ENCODE results near the gene AGBL4.
"Not testable (repeated sequence)": the region's sequence is repeated elsewhere in the genome, so short reads cannot be mapped to it uniquely, and the experiment has no call there.

The AGBL4 gene

GRCh38 chr1:50023292-50024159 is at the start of gene AGBL4:
Gene AGBL4 (minus strand): TSS chr1:50023954.
- DNase-seq (ENCODE audit: low read depth, low spot score): no peak

- no peak for DNase-seq (ENCODE audit: low read depth, low spot score)
These were observed 43.1 kb upstream of the AGBL4 start for GRCh38 chr1:50066806-50067205.

GRCh38 chr1:50060279-50060678 is 36.5 kb upstream of the AGBL4 start:
- no peak for DNase-seq (ENCODE audit: low read depth, low spot score)

- DNase-seq (ENCODE audit: low read depth, low spot score): no peak
These were observed 25.0 kb upstream of the AGBL4 start for GRCh38 chr1:50048791-50049190.

GRCh38 chr1:50047916-50048694 is 24.4 kb upstream of the AGBL4 start:
- DNase-seq (ENCODE audit: low read depth, low spot score): no peak

GRCh38 chr1:50038237-50038809 is 14.6 kb upstream of the AGBL4 start:
- no peak for DNase-seq (ENCODE audit: low read depth, low spot score)

- no peak for DNase-seq (ENCODE audit: low read depth, low spot score)
These were observed 4.0 kb upstream of the AGBL4 start for GRCh38 chr1:50027794-50028193.

GRCh38 chr1:49995734-49996133 is 28.0 kb downstream of the AGBL4 start:
- no peak for DNase-seq (ENCODE audit: low read depth, low spot score)

GRCh38 chr1:49971088-49971487 is 52.7 kb downstream of the AGBL4 start:
- no peak for DNase-seq (ENCODE audit: low read depth, low spot score)

GRCh38 chr1:49951385-49951784 is 72.4 kb downstream of the AGBL4 start:
- DNase-seq (ENCODE audit: low read depth, low spot score): no peak

- DNase-seq (ENCODE audit: low read depth, low spot score): not testable (repeated sequence)
These were observed 108.5 kb downstream of the AGBL4 start for GRCh38 chr1:49915301-49915700.

GRCh38 chr1:49906365-49906764 is 117.4 kb downstream of the AGBL4 start:
- DNase-seq (ENCODE audit: low read depth, low spot score): no peak

GRCh38 chr1:49864581-49864980 is 159.2 kb downstream of the AGBL4 start:
- DNase-seq (ENCODE audit: low read depth, low spot score): no peak

GRCh38 chr1:49854741-49855140 is 169.0 kb downstream of the AGBL4 start:
- DNase-seq (ENCODE audit: low read depth, low spot score): no peak

- no peak for DNase-seq (ENCODE audit: low read depth, low spot score)
These were observed 181.2 kb downstream of the AGBL4 start for GRCh38 chr1:49842596-49842995.

GRCh38 chr1:49841767-49842166 is 182.0 kb downstream of the AGBL4 start:
- no peak for DNase-seq (ENCODE audit: low read depth, low spot score)

GRCh38 chr1:49824261-49824660 is 199.5 kb downstream of the AGBL4 start:
- DNase-seq (ENCODE audit: low read depth, low spot score): no peak

- no peak for DNase-seq (ENCODE audit: low read depth, low spot score)
These were observed 206.1 kb downstream of the AGBL4 start for GRCh38 chr1:49817681-49818080.

GRCh38 chr1:49787013-49787412 is 236.7 kb downstream of the AGBL4 start:
- not testable (repeated sequence) for DNase-seq (ENCODE audit: low read depth, low spot score)

GRCh38 chr1:49765034-49765433 is 258.7 kb downstream of the AGBL4 start:
- no peak for DNase-seq (ENCODE audit: low read depth, low spot score)

GRCh38 chr1:49738118-49738517 is 285.6 kb downstream of the AGBL4 start:
- not testable (repeated sequence) for DNase-seq (ENCODE audit: low read depth, low spot score)

- DNase-seq (ENCODE audit: low read depth, low spot score): no peak
These were observed 295.4 kb downstream of the AGBL4 start for GRCh38 chr1:49728377-49728776.
